Endodermal cell (in vitro differentiated cells): ENCODE data around the gene PPFIBP2. TPM values are rescaled to one million over a fixed set of nuclear protein-coding genes. Genes with fewer than 3 reads are reported as not detected.

Experiments used
- DNase-seq: peaks from one replicate; pipeline ENCODE4 v3.0.0-alpha.2; 2017
- H3K27ac ChIP-seq: 2 replicates; pipeline ENCODE4 v1.5.1; 2013; ENCODE audit warnings: mild to moderate bottlenecking, low read depth, low read length, moderate library complexity
- H3K27me3 ChIP-seq: 2 replicates; pipeline ENCODE4 v1.6.1; 2013; ENCODE audit warnings: mild to moderate bottlenecking, low read length, moderate library complexity; ENCODE audit not compliant: insufficient read depth, control insufficient read depth, poor library complexity, severe bottlenecking
- H3K36me3 ChIP-seq: 2 replicates; pipeline ENCODE4 v1.7.0; 2013; ENCODE audit warnings: mild to moderate bottlenecking, low read length, moderate library complexity; ENCODE audit not compliant: control insufficient read depth, insufficient read depth
- H3K4me1 ChIP-seq: one replicate; pipeline ENCODE4 v1.7.0; 2013; ENCODE audit warnings: low read length; ENCODE audit not compliant: control insufficient read depth, insufficient read depth
- H3K4me3 ChIP-seq: 2 replicates; pipeline ENCODE4 v1.5.1; 2013; ENCODE audit warnings: mild to moderate bottlenecking, low read length, moderate library complexity
- H3K9ac ChIP-seq: 2 replicates; pipeline ENCODE4 v1.6.1; 2013; ENCODE audit warnings: mild to moderate bottlenecking, low read length, moderate library complexity; ENCODE audit not compliant: poor library complexity, severe bottlenecking; ENCODE audit errors: extremely low read depth
- H3K9me3 ChIP-seq: 2 replicates; pipeline ENCODE4 v1.6.1; 2013; ENCODE audit warnings: mild to moderate bottlenecking, low read length, moderate library complexity; ENCODE audit not compliant: control insufficient read depth
- H3K27ac Mint-ChIP-seq: 2 replicates; pipeline ENCODE4 v1.8.0; 2020; ENCODE audit warnings: mixed read lengths
- H3K27me3 Mint-ChIP-seq: 2 replicates; pipeline ENCODE4 v1.8.0; 2021; ENCODE audit warnings: mild to moderate bottlenecking, mixed read lengths; ENCODE audit not compliant: insufficient read depth
- H3K36me3 Mint-ChIP-seq: 2 replicates; pipeline ENCODE4 v1.8.0; 2020; ENCODE audit warnings: low read depth, mixed read lengths
- H3K4me1 Mint-ChIP-seq: 2 replicates; pipeline ENCODE4 v1.8.0; 2020; ENCODE audit warnings: mixed read lengths
- H3K4me3 Mint-ChIP-seq: 2 replicates; pipeline ENCODE4 v1.8.0; 2020; ENCODE audit warnings: mild to moderate bottlenecking, moderate library complexity, mixed read lengths
- H3K9me3 Mint-ChIP-seq: 2 replicates; pipeline ENCODE4 v1.8.0; 2020; ENCODE audit warnings: mild to moderate bottlenecking, mixed read lengths
- CTCF ChIP-seq: fragments of 200-600 bp; sonication (generic); conservative IDR thresholded peaks from 2 replicates; pipeline ENCODE4 v1.5.0; 2021; ENCODE audit warnings: antibody characterized with exemption, mild to moderate bottlenecking
- WGBS, 2 experiments: methylation state at CpG; one replicate each; pipeline versions ENCODE4 v1.1.5 to v1.1.7; 2013; ENCODE audit warnings: missing lambda C conversion rate in 2 of 2, mixed read lengths in 1 of 2; ENCODE audit not compliant: insufficient coverage in 1 of 2, insufficient read length in 1 of 2; 5-methylcytosine and 5-hydroxymethylcytosine counted together
- total RNA-seq, 2 donors: library from RNA; stranded (reverse); fragmentation: NEBNext Ultra II Directional in 1 of 2; extraction: Animal tissue kit (Norgen Biotek cat#: 25700) in 1 of 2; gene quantifications; 2 replicates in 1 of 2; 3 replicates in 1 of 2; pipeline ENCODE4 v1.2.1, GENCODE V29; 2021

Gene PPFIBP2
- total RNA-seq, 2 donors from 2014 or later: 149 to 195 TPM

DNA sequence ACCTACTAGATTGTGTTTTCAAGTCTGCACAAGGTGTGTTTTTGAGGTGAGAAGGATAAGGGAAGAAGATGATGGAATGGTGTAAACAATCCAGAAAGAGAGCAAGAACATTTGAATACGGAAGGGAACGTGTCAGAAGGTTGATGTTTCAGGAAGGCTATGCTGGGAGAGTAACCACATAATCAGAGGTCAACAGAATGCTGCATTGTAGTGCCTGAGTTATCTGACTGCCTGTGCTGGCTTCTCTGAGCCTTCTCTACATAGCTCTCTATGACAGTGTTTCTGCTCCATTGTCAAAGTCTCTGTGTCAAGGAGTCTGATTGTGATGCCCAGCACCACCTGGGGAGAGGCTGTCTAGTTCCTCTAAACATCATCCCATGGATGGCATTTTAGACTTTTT is 85.4 kb downstream of the PPFIBP2 start:
- Histone ChIP-seq H3K36me3 (no peaks in the 10 kb centered on the region), H3K27ac (no peak overlapping the region), H3K9ac (no peak overlapping the region), H3K4me1 (peaks cover 29% of the 10 kb centered on the region), H3K9me3 (no peaks in the 10 kb centered on the region), H3K4me3 (no peak overlapping the region), H3K27me3 (no peaks in the 10 kb centered on the region)
- WGBS, 2 experiments: 81 to 84% methylated on average over 2 of the region's 2 CpGs
- H3K4me1 Mint-ChIP-seq: peaks cover 41% of the 10 kb centered on the region
- TF ChIP-seq CTCF: no peak
- H3K4me3 Mint-ChIP-seq: no peak overlapping the region
- no peak overlapping the region for H3K27ac Mint-ChIP-seq
- no peaks in the 10 kb centered on the region for H3K27me3 Mint-ChIP-seq
- H3K36me3 Mint-ChIP-seq: peaks cover 2% of the 10 kb centered on the region
- H3K9me3 Mint-ChIP-seq: no peaks in the 10 kb centered on the region
- no peak for DNase-seq

DNA sequence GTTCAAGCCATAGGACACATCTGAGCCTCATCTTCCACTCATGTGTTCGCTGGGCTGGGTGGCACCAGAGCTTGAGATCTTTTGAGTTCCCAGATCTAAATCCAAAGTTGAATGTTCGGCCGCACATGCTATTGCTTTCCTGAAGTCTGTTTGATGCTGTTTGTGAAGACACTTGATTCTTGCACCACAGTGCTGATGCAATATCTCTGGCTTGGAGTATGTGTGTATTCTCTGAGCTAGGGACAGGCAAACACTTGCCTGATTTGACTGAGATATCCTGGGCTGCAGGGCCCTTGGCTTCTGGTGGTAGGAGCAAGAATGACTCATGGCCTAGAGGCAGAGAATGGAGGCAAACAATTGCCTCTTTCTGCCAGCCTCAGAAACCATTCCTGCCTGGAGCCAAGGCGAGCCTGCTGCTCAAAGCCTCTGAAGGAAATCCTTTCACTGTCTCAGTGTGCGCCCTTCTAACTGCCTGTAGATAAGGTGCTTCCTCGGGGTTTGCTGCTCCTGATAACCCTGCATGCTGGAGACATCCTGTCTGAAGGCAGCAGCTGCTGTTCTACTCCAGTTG is 86.5 kb downstream of the PPFIBP2 start:
- Histone ChIP-seq H3K4me3 (no peak overlapping the region), H3K36me3 (no peaks in the 10 kb centered on the region), H3K27me3 (no peaks in the 10 kb centered on the region), H3K9ac (no peak overlapping the region), H3K27ac (peak overlapping the region; percentile 26), H3K9me3 (no peaks in the 10 kb centered on the region), H3K4me1 (peaks cover 36% of the 10 kb centered on the region)
- DNase-seq: peak; percentile 80
- TF ChIP-seq CTCF: no peak
- Mint-ChIP-seq H3K9me3 (no peaks in the 10 kb centered on the region), H3K4me1 (peaks cover 35% of the 10 kb centered on the region), H3K27ac (peak overlapping the region; percentile 92), H3K27me3 (no peaks in the 10 kb centered on the region), H3K36me3 (peaks cover 2% of the 10 kb centered on the region), H3K4me3 (no peak overlapping the region)
- WGBS, 2 experiments: 65 to 74% methylated on average over 6 of the region's 6 CpGs

DNA sequence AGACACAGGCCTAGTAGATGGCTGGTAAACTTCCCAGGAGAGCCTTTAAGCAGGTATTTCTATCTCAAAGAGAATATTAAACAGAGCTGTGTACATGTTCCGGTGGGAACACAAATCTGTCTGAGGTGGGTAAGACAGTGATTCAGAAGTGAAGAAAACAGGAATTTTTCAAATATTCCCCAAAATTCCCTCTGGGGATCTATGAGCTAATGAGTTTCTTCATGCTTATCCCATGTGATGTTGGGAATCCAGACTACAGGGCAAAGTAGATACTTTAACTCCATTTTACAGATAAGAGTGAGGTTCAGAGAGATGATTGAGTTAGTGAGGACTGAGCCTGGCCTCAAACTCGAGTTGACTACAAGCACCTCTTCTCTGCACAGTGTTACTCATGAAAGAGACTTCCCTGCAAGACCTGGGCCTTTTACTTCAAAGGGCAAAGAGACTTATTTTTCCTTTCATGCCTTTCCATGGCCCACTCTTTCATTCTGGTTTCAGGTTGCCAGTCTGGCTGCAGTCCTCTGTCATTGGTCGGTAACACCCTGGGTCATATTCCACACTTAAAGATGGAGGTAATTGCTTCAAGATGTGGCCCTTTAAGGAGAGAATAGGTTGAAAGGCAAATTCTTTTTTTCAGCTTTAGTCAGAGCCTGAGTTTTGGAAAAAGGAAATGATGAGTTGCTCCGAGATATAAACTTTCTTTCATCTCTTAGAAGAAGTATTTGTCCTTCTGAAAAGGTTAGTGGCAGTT is 89.4 kb downstream of the PPFIBP2 start:
- Histone ChIP-seq H3K36me3 (no peaks in the 10 kb centered on the region), H3K4me1 (peaks cover 31% of the 10 kb centered on the region), H3K27ac (no peak overlapping the region), H3K27me3 (no peaks in the 10 kb centered on the region), H3K9me3 (no peaks in the 10 kb centered on the region), H3K9ac (no peak overlapping the region), H3K4me3 (no peak overlapping the region)
- WGBS, 2 experiments: 84 to 100% methylated on average over 1 to 4 of the region's 4 CpGs
- peaks cover 22% of the 10 kb centered on the region for H3K4me1 Mint-ChIP-seq
- H3K9me3 Mint-ChIP-seq: no peaks in the 10 kb centered on the region
- H3K4me3 Mint-ChIP-seq: no peak overlapping the region
- H3K27me3 Mint-ChIP-seq: no peaks in the 10 kb centered on the region
- H3K27ac Mint-ChIP-seq: peak overlapping the region; percentile 13
- no peak for TF ChIP-seq CTCF
- H3K36me3 Mint-ChIP-seq: peaks cover 7% of the 10 kb centered on the region
- DNase-seq: no peak
